ENCODE measurements around the gene RGL1. TPM values are rescaled to one million over a fixed set of nuclear protein-coding genes. Genes with fewer than 3 reads are reported as not detected.
"Not testable (repeated sequence)": the region's sequence is repeated elsewhere in the genome, so short reads cannot be mapped to it uniquely, and the experiment has no call there.

The RGL1 gene
- total RNA-seq, 2 donors from 2014 or later, result 9.9 to 16.2 TPM

DNA sequence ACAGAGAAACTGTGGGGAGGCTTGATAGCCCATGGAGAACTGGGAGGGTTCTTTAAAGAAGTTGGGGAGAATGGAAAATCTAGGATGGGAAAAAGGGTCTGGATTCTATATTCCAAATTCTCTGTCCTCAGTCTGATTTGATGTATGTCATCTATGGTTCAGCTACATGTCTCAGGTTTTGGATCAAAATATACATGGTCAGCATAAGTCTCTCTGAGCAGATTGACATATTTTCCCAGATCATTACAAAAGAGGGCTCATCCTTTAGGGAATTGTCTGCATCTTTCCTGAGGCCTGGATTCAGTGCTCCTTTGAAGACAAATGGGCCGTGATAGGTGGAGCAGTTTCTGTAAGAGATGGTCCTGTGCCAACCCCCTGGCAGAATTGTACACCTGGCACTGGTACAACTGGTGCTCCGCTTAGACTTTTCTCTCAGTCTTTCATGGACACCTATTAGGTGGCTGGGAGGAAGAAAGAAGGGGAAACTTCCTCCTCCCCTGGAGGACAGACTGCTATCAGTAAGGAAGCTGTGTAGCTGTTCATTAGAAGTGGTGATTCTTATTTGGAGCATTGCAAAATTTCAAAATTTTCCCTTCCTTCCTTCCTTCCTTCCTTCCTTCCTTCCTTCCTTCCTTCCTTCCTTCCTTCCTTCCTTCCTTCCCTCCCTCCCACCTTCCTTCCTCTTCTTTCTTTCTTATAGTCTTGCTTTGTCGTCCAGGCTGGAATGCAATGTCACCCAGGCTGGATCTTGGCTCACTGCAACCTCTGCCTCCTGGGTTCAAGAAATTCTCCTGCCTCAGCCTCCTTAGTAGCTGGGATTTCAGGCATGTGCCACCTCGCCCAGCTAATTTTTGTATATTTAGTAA is 26.1 kb upstream of the RGL1 start:
- no peak overlapping the region for H3K27ac ChIP-seq
- H3K9me3 ChIP-seq, result no peaks in the 10 kb centered on the region
- DNase-seq, result no peak
- H3K27me3 ChIP-seq, result no peaks in the 10 kb centered on the region
- peaks cover under 1% of the 10 kb centered on the region for H3K4me1 ChIP-seq
- ATAC-seq, result no peak
- no peaks in the 10 kb centered on the region for H3K36me3 ChIP-seq (replicated peaks in 1 of 2; ENCODE audit: insufficient read depth in 1 of 2, low read depth in 2 of 2)
- no peak overlapping the region for H3K4me3 ChIP-seq
- WGBS, 2 donors, result 47 to 51% methylated on average over 4 of the region's 4 CpGs
- TF ChIP-seq POLR2A (IDR thresholded peaks at IDR 0.05), result no peak
- TF ChIP-seq, protein P1, sequence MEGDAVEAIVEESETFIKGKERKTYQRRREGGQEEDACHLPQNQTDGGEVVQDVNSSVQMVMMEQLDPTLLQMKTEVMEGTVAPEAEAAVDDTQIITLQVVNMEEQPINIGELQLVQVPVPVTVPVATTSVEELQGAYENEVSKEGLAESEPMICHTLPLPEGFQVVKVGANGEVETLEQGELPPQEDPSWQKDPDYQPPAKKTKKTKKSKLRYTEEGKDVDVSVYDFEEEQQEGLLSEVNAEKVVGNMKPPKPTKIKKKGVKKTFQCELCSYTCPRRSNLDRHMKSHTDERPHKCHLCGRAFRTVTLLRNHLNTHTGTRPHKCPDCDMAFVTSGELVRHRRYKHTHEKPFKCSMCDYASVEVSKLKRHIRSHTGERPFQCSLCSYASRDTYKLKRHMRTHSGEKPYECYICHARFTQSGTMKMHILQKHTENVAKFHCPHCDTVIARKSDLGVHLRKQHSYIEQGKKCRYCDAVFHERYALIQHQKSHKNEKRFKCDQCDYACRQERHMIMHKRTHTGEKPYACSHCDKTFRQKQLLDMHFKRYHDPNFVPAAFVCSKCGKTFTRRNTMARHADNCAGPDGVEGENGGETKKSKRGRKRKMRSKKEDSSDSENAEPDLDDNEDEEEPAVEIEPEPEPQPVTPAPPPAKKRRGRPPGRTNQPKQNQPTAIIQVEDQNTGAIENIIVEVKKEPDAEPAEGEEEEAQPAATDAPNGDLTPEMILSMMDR (IDR thresholded peaks at IDR 0.05), result no peak
- intact Hi-C loops (cut with DNase I), result no loop called here

DNA sequence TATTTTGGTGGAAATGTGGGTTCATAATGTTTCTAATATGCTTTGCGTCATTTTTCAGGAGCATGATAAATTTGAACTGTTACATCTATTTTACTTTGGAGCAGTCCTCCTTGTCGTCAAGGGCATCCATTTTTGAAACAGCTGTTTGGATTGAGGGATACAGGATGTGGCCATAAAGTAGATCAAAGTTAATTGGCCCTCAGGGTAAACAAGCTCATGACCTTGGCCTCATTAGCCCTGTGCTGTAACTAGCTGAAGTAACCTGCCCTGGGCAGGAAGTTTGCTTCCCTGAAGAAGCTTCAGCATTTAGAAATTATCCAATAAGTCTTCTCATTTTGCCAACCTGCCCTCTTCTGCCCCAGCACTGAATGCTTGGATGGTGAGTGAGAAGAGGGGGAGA is 24.8 kb upstream of the RGL1 start:
- Histone ChIP-seq H3K27me3 (no peaks in the 10 kb centered on the region), H3K36me3 (replicated peaks in 1 of 2; ENCODE audit: insufficient read depth in 1 of 2, low read depth in 2 of 2) (no peaks in the 10 kb centered on the region), H3K9me3 (no peaks in the 10 kb centered on the region), H3K27ac (no peak overlapping the region), H3K4me1 (peaks cover 10% of the 10 kb centered on the region), H3K4me3 (no peak overlapping the region)
- TF ChIP-seq POLR2A (IDR thresholded peaks at IDR 0.05), result no peak
- ATAC-seq (no peak), DNase-seq (no peak)
- intact Hi-C loops (cut with DNase I), result no loop called here
- 71 to 72% methylated on average over 2 of the region's 2 CpGs for WGBS, 2 donors

DNA sequence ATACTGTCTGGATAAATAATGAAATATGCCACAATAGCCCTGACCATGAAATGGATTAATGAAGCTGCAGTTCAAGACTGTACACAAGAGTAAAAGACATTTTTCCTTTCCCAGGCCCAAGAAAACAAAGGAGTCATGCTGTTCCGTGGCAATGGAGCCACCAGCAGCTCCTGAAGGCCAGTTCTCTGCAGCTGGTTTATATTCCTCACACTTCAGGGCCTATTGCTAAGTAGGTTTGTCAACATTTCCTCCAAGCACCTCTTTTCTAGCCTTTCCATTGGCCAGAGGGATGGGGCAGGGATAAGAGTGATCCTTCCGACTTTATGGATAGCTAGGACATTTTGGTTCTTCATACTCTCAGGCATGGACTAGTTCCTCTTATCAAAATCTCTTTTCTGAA is 24.2 kb upstream of the RGL1 start:
- Histone ChIP-seq H3K36me3 (replicated peaks in 1 of 2; ENCODE audit: insufficient read depth in 1 of 2, low read depth in 2 of 2) (no peaks in the 10 kb centered on the region), H3K9me3 (no peaks in the 10 kb centered on the region), H3K27me3 (no peaks in the 10 kb centered on the region), H3K27ac (no peak overlapping the region), H3K4me1 (peaks cover 10% of the 10 kb centered on the region), H3K4me3 (no peak overlapping the region)
- intact Hi-C loops (cut with DNase I), result no loop called here
- DNase-seq (no peak), ATAC-seq (no peak)
- 88 to 92% methylated on average over 2 of the region's 2 CpGs for WGBS, 2 donors
- TF ChIP-seq, protein P1 (IDR thresholded peaks at IDR 0.05), result no peak
- no peak for TF ChIP-seq POLR2A (IDR thresholded peaks at IDR 0.05)

DNA sequence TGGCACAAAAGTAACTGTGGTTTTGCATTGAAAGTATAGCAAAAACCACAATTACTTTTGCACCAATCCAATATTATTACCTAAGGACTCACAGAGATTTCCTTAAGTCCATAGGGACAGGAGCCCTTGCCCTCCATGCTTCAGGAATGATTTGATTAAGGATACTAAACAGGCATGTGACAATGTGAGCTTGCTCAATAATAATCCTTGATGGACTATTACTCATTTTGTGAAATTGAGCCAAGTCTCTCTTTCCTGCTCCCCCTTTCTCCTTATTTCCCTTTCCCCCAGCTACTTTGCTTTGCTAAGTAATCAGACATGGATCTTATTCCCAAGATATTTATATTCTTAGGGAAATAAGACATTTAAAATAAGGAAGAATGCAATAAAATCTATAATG is 21.6 kb upstream of the RGL1 start:
- peak overlapping the region in 1 of 4 donors; percentile 0 for H3K27ac ChIP-seq
- H3K4me1 ChIP-seq, result peaks cover 10% of the 10 kb centered on the region
- no peak overlapping the region for H3K4me3 ChIP-seq
- DNase-seq (no peak), ATAC-seq (no peak)
- intact Hi-C loops (cut with DNase I), result no loop called here
- no peaks in the 10 kb centered on the region for H3K36me3 ChIP-seq (replicated peaks in 1 of 2; ENCODE audit: insufficient read depth in 1 of 2, low read depth in 2 of 2)
- no peaks in the 10 kb centered on the region for H3K27me3 ChIP-seq
- TF ChIP-seq POLR2A (IDR thresholded peaks at IDR 0.05), result no peak
- TF ChIP-seq, protein P1 (IDR thresholded peaks at IDR 0.05), result no peak
- no peaks in the 10 kb centered on the region for H3K9me3 ChIP-seq

DNA sequence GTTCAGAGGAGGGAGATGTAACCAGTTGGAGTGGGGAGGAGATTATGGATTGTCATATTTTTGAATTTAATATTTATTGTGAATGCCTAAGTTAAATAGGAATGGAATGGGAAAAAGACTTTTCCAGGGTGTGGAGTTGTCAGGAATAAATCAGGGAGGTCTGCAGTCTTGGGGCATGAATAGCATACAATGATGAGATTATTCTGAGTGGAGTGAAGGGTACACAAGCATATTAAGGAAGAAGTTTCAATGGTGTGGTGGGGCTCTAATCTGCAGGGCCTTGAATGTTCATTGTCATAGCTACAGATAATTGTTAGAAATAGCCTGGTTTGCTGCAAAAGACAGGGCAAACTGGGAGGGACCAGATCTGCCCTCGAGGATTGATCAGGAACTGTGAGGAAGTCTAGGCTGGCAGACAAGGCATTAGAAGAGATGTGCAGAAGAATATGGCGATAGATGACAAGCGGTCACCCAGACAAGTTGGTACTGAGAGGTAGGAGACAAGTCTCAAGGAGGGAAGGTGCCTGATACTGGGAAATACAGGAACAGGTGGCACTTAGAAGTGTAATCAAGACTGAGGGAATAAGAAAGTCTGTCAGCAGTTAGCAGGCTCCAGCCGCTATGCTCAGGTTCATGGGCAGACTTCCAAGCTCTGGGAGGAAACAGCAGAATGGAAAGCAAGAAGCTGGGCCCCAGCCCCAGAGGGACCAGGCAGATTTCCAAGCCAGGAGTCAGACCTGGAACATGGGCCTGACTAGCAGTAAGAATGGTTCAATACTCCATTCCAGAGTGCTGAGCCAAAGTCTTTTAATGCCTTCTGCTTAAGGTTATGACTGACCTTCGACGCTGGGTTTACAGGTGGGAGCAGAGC is 20.9 kb upstream of the RGL1 start:
- H3K4me3 ChIP-seq, result no peak overlapping the region
- no peaks in the 10 kb centered on the region for H3K36me3 ChIP-seq (replicated peaks in 1 of 2; ENCODE audit: insufficient read depth in 1 of 2, low read depth in 2 of 2)
- no peaks in the 10 kb centered on the region for H3K9me3 ChIP-seq
- TF ChIP-seq, protein P1 (IDR thresholded peaks at IDR 0.05), result no peak
- TF ChIP-seq POLR2A (IDR thresholded peaks at IDR 0.05), result no peak
- no peaks in the 10 kb centered on the region for H3K27me3 ChIP-seq
- intact Hi-C loops (cut with DNase I), result no loop called here
- ATAC-seq (peak; percentile 71), DNase-seq (peak; percentile 40 to 73 (median 65))
- peak overlapping the region in 3 of 4 donors; percentile 0 to 46 (median 22) for H3K27ac ChIP-seq
- WGBS, 2 donors, result 56 to 59% methylated on average over 6 of the region's 6 CpGs
- H3K4me1 ChIP-seq, result peaks cover 10% of the 10 kb centered on the region

DNA sequence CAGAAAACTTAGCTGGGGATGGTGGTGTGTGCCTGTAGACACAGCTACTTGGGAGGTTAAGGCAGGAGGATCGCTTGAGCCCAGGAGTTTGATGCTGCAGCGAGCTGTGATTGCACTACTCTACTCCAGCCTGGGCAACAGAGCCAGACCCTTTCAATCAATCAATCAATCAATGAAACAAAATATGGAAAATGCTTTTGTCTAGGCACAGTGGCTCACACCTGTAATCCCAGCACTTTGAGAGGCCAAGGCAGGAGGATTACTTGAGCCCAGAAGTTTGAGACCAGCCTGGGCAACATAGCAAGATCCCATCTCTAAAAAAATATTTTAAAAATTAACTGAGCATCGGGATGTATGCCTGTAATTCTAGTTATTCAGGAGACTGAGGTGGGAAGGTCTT is 19.0 kb upstream of the RGL1 start:
- H3K36me3 ChIP-seq (replicated peaks in 1 of 2; ENCODE audit: insufficient read depth in 1 of 2, low read depth in 2 of 2); DNase-seq; ATAC-seq; H3K4me3 ChIP-seq; intact Hi-C loops (cut with DNase I); H3K27ac ChIP-seq; H3K9me3 ChIP-seq; H3K27me3 ChIP-seq: not testable (repeated sequence)
- 84 to 100% methylated on average over 3 of the region's 3 CpGs for WGBS, 2 donors
- H3K4me1 ChIP-seq, result peaks cover 10% of the 10 kb centered on the region
